Neural cell (in vitro differentiated cells): Measurements from ENCODE around the gene HLA-F. TPM values are rescaled to one million over a fixed set of nuclear protein-coding genes. Genes with fewer than 3 reads are reported as not detected.

Experiments
- H2AFZ ChIP-seq: fragments of 200-600, 300-800 bp; sonication (generic), shearing (Covaris generic); 2 replicates; pipeline ENCODE4 v1.6.0; 2014; ENCODE audit warnings: low read depth, mild to moderate bottlenecking, antibody characterized with exemption, low read length, moderate library complexity
- H3F3A ChIP-seq: fragments of 200-600 bp; shearing (Covaris generic); 2 replicates; pipeline ENCODE4 v1.6.1; 2016; ENCODE audit warnings: mild to moderate bottlenecking, moderate library complexity, mixed read lengths, antibody characterized with exemption, low read length; ENCODE audit not compliant: insufficient read depth, poor library complexity, severe bottlenecking
- H3K27ac ChIP-seq: fragments of 200-600, 300-800 bp; sonication (generic), shearing (Covaris generic); 2 replicates; pipeline ENCODE4 v1.5.1; 2014; ENCODE audit warnings: mild to moderate bottlenecking, low read length, moderate library complexity
- H3K27me3 ChIP-seq: fragments of 300-800, 200-600 bp; sonication (generic), shearing (Covaris generic); 2 replicates; pipeline ENCODE4 v1.6.0; 2014; ENCODE audit warnings: mild to moderate bottlenecking, low read depth, low read length, moderate library complexity; ENCODE audit not compliant: insufficient read depth
- H3K36me3 ChIP-seq: fragments of 300-800, 200-600 bp; sonication (generic), shearing (Covaris generic); 2 replicates; pipeline ENCODE4 v1.5.1; 2014; ENCODE audit warnings: mild to moderate bottlenecking, antibody characterized with exemption, low read length, moderate library complexity; ENCODE audit not compliant: insufficient read depth
- H3K4me2 ChIP-seq: fragments of 300-800, 200-600 bp; sonication (generic), shearing (Covaris generic); 2 replicates; pipeline ENCODE4 v1.6.0; 2014; ENCODE audit warnings: mild to moderate bottlenecking, low read length
- H3K4me3 ChIP-seq: fragments of 300-800, 200-600 bp; sonication (generic), shearing (Covaris generic); 2 replicates; pipeline ENCODE4 v1.5.1; 2014; ENCODE audit warnings: mild to moderate bottlenecking, low read length, moderate library complexity
- H3K79me2 ChIP-seq: fragments of 200-600 bp; shearing (Covaris generic); replicated peaks from 2 replicates; pipeline ENCODE4 v1.6.0; 2014; ENCODE audit warnings: mild to moderate bottlenecking, low read length, moderate library complexity; ENCODE audit not compliant: insufficient read depth
- H3K9ac ChIP-seq: fragments of 300-800, 200-600 bp; sonication (generic), shearing (Covaris generic); 2 replicates; pipeline ENCODE4 v1.6.1; 2016; ENCODE audit warnings: mild to moderate bottlenecking, low read length, mixed read lengths
- H3K9me2 ChIP-seq: fragments of 200-600 bp; shearing (Covaris generic); 2 replicates; pipeline ENCODE4 v1.6.1; 2016; ENCODE audit warnings: mild to moderate bottlenecking, low read length, mixed read lengths; ENCODE audit not compliant: insufficient read depth
- H3K9me3 ChIP-seq: fragments of 200-600, 300-800 bp; sonication (generic), shearing (Covaris generic); 2 replicates; pipeline ENCODE4 v1.6.1; 2016; ENCODE audit warnings: mild to moderate bottlenecking, mixed run types, low read length, moderate library complexity, mixed read lengths
- H4K20me1 ChIP-seq: fragments of 200-600 bp; shearing (Covaris generic); 2 replicates; pipeline ENCODE4 v1.6.1; 2016; ENCODE audit warnings: mild to moderate bottlenecking, mixed run types; ENCODE audit not compliant: insufficient read depth
- EP300 ChIP-seq: fragments of 450-650 bp; conservative IDR thresholded peaks from 2 replicates; pipeline ENCODE4 v1.6.1; 2014; ENCODE audit warnings: antibody characterized with exemption, mild to moderate bottlenecking, moderate library complexity; ENCODE audit not compliant: poor library complexity, severe bottlenecking
- EZH2 ChIP-seq: fragments of 200-600, 300-800 bp; shearing (Covaris generic), sonication (generic); IDR thresholded peaks from 2 replicates; pipeline ENCODE4 v1.6.1; 2014; ENCODE audit warnings: antibody characterized with exemption, low read length, borderline replicate concordance, mild to moderate bottlenecking; ENCODE audit not compliant: insufficient read depth, poor library complexity, severe bottlenecking
- MXI1 ChIP-seq: fragments of 450-650 bp; conservative IDR thresholded peaks from 2 replicates; pipeline ENCODE4 v1.6.1; 2014; ENCODE audit warnings: antibody characterized with exemption, mild to moderate bottlenecking; ENCODE audit not compliant: poor library complexity, severe bottlenecking
- POLR2AphosphoS5 ChIP-seq: IDR thresholded peaks from 2 replicates; pipeline ENCODE4 v1.6.1; 2012
- RAD21 ChIP-seq: fragments of 450-650 bp; conservative IDR thresholded peaks from 2 replicates; pipeline ENCODE4 v1.6.1; 2014; ENCODE audit warnings: antibody characterized with exemption, mild to moderate bottlenecking, moderate library complexity
- SMC3 ChIP-seq: fragments of 450-650 bp; conservative IDR thresholded peaks from 2 replicates; pipeline ENCODE4 v1.6.1; 2014; ENCODE audit warnings: antibody characterized with exemption, mild to moderate bottlenecking, moderate library complexity; ENCODE audit not compliant: poor library complexity
- TAF1 ChIP-seq: IDR thresholded peaks from 2 replicates; pipeline ENCODE4 v1.6.1; 2012; ENCODE audit warnings: low read depth
- polyA plus RNA-seq: library from polyadenylated mRNA; depleted of rRNA; stranded (reverse); fragments of >200 nt; gene quantifications from 2 replicates; pipeline ENCODE4 v1.2.3, GENCODE V29; 2014
- TF ChIP-seq, protein P1 (sequence below): IDR thresholded peaks from 2 replicates; pipeline ENCODE4 v1.6.1; 2012; ENCODE audit warnings: borderline replicate concordance
- TF ChIP-seq, protein P2 (sequence below): fragments of 450-650 bp; IDR thresholded peaks from 2 replicates; pipeline ENCODE4 v1.5.1; 2014; ENCODE audit warnings: antibody characterized with exemption, mild to moderate bottlenecking, moderate library complexity; ENCODE audit not compliant: poor library complexity, severe bottlenecking

HLA-F gene
- polyA plus RNA-seq, 1 donor from 2014 or later = not detected

DNA sequence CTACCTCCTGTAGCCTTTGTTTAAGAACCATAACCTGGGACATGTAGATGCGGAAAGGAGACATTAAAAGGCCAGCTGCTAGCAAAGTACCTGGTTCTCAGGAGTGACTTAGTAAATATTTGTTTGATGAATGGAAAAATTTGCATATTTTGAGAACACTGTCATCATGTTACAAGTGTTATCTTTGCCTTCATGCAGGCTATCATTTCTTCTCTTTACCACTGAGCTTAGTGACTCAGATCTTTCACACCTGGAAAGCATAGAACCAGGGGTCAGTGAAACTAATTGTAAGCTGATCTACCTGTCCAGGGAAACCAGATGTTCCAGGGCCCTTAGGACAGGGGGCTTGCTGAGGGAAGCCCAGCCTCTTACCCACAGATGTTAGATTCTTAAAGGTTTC is 47.7 kb upstream of the HLA-F start:
- Histone ChIP-seq H4K20me1 (no peaks in the 10 kb centered on the region), H3K27ac (no peak overlapping the region), H3K9me2 (no peaks in the 10 kb centered on the region), H3K9ac (no peak overlapping the region), H3K36me3 (no peaks in the 10 kb centered on the region), H3F3A (no peaks in the 10 kb centered on the region), H2AFZ (no peak overlapping the region), H3K4me3 (no peak overlapping the region), H3K79me2 (no peaks in the 10 kb centered on the region), H3K27me3 (no peaks in the 10 kb centered on the region), H3K9me3 (no peaks in the 10 kb centered on the region), H3K4me2 (no peak overlapping the region)
- TF ChIP-seq MXI1 = no peak

DNA sequence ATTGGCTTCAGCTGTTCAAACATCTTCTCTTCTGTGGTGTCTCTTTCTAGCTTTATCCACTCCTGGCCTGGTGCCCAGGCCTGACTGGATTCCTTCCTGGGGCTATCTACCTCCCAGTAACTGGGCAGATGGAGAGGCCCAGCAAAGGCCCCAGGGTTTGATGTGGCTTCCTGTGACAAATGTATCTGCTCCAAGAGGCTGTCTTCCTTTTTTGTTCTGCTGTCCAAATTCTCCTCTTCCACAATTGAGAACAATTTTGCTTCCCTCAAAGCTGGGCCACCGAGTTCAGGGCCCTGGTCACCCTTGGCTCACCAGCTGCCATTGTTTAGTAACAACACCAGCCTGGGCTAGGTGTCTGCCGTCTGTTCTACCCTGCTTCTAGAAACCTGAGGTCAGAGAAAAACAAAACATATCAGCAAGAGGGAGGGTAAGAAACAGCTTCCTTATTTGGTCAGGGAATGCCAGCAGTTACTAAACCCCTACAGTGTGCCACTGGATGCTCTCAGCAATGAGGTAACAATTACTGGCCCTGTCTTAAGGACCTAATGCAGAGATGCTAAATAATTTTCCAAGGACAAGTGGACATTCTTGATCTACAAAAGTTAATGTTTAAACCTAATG is 46.1 kb upstream of the HLA-F start:
- no peaks in the 10 kb centered on the region for H4K20me1 ChIP-seq
- no peaks in the 10 kb centered on the region for H3K9me2 ChIP-seq
- no peaks in the 10 kb centered on the region for H3K36me3 ChIP-seq
- no peak overlapping the region for H3K9ac ChIP-seq
- no peaks in the 10 kb centered on the region for H3K27me3 ChIP-seq
- no peaks in the 10 kb centered on the region for H3K9me3 ChIP-seq
- H3F3A ChIP-seq = no peaks in the 10 kb centered on the region
- no peak overlapping the region for H3K4me2 ChIP-seq
- H3K79me2 ChIP-seq = no peaks in the 10 kb centered on the region
- TF ChIP-seq, protein P1, sequence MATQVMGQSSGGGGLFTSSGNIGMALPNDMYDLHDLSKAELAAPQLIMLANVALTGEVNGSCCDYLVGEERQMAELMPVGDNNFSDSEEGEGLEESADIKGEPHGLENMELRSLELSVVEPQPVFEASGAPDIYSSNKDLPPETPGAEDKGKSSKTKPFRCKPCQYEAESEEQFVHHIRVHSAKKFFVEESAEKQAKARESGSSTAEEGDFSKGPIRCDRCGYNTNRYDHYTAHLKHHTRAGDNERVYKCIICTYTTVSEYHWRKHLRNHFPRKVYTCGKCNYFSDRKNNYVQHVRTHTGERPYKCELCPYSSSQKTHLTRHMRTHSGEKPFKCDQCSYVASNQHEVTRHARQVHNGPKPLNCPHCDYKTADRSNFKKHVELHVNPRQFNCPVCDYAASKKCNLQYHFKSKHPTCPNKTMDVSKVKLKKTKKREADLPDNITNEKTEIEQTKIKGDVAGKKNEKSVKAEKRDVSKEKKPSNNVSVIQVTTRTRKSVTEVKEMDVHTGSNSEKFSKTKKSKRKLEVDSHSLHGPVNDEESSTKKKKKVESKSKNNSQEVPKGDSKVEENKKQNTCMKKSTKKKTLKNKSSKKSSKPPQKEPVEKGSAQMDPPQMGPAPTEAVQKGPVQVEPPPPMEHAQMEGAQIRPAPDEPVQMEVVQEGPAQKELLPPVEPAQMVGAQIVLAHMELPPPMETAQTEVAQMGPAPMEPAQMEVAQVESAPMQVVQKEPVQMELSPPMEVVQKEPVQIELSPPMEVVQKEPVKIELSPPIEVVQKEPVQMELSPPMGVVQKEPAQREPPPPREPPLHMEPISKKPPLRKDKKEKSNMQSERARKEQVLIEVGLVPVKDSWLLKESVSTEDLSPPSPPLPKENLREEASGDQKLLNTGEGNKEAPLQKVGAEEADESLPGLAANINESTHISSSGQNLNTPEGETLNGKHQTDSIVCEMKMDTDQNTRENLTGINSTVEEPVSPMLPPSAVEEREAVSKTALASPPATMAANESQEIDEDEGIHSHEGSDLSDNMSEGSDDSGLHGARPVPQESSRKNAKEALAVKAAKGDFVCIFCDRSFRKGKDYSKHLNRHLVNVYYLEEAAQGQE = no peak
- no peak for TF ChIP-seq MXI1
- no peak for TF ChIP-seq SMC3
- TF ChIP-seq RAD21 = no peak
- TF ChIP-seq POLR2AphosphoS5 = no peak
- no peak for TF ChIP-seq TAF1
- TF ChIP-seq, protein P2, sequence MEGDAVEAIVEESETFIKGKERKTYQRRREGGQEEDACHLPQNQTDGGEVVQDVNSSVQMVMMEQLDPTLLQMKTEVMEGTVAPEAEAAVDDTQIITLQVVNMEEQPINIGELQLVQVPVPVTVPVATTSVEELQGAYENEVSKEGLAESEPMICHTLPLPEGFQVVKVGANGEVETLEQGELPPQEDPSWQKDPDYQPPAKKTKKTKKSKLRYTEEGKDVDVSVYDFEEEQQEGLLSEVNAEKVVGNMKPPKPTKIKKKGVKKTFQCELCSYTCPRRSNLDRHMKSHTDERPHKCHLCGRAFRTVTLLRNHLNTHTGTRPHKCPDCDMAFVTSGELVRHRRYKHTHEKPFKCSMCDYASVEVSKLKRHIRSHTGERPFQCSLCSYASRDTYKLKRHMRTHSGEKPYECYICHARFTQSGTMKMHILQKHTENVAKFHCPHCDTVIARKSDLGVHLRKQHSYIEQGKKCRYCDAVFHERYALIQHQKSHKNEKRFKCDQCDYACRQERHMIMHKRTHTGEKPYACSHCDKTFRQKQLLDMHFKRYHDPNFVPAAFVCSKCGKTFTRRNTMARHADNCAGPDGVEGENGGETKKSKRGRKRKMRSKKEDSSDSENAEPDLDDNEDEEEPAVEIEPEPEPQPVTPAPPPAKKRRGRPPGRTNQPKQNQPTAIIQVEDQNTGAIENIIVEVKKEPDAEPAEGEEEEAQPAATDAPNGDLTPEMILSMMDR = no peak
- TF ChIP-seq EZH2 = no peak
- no peak for TF ChIP-seq EP300
- no peak overlapping the region for H2AFZ ChIP-seq
- no peak overlapping the region for H3K27ac ChIP-seq
- no peak overlapping the region for H3K4me3 ChIP-seq
